ENCODE data around the gene LIME1. TPM values are rescaled to one million over a fixed set of nuclear protein-coding genes. Genes with fewer than 3 reads are reported as not detected.

Gene LIME1
- total RNA-seq, 2 donors from 2014 or later, result 6.3 to 18.2 TPM

DNA sequence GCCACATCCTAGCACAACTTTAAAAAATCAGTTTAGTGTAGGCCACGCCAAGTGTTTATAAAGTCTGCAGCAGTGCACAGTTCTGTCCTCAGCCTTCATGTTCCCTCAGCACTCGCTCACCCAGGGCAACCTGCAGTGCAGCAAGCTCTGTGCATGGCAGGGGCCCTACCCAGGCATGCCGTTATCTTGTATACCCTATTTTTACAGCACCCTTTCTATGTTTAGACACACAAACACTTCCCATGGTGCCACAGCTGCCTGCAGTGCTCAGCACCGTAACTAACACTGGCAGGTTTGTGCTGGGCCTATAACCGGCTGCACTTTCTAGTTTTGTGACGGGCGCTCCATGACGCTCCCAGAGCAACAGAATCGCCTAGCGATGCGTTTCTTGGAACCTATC is 50.8 kb downstream of the LIME1 start:
- Mint-ChIP-seq H3K9me3 (no peaks in the 10 kb centered on the region), H3K36me3 (no peaks in the 10 kb centered on the region), H3K27ac (no peak overlapping the region)
- ATAC-seq (no peak), DNase-seq (ENCODE audit: low spot score in 2 of 2) (no peak)

DNA sequence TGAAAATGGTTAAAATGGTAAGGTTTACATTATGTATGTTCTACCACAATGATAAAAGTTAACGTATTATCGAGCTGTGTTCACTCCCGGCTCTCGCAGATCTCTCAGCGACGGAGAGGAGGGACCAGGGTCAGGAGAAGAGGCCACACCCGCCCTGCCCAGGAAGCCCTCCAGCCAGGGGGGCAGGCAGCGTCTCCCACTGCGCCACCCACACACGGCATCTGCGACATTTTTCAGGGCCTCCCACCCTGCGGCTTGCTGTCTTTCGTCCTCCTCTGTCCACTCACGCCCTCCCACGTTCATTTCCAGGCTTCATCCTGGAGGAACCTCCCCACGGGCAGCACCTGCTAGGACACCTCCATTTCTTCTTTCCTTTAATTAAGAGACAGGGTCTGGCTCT is 51.3 kb downstream of the LIME1 start:
- H3K9me3 Mint-ChIP-seq, result no peaks in the 10 kb centered on the region
- DNase-seq (ENCODE audit: low spot score in 2 of 2) (no peak), ATAC-seq (no peak)
- H3K27ac Mint-ChIP-seq, result peak overlapping the region in 1 of 2 donors; percentile 85
- no peaks in the 10 kb centered on the region for H3K36me3 Mint-ChIP-seq

Other genes with a start within 250 kb of the LIME1 start
- gene EEF1A2, start 237.6 kb upstream of the LIME1 start, total RNA-seq, result 1 to 10 TPM in 1 of 2 donors, under 1 TPM in 1; 0.14 to 3.1 TPM
- 100 to 1,000 TPM in 1 of 2 donors, 10 to 100 TPM in 1; 60.7 to 117 TPM for gene PPDPF, start 215.9 kb upstream of the LIME1 start, total RNA-seq
- gene PTK6, start 199.3 kb upstream of the LIME1 start, total RNA-seq, result under 1 TPM; 0.54 to 0.57 TPM
- gene SRMS, start 188.9 kb upstream of the LIME1 start, total RNA-seq, result not detected
- under 1 TPM in 1 of 2 donors, not detected in 1; 0.10 TPM for gene FNDC11, start 182.5 kb upstream of the LIME1 start, total RNA-seq
- gene HELZ2, start 162.4 kb upstream of the LIME1 start, total RNA-seq, result 10 to 100 TPM in 1 of 2 donors, 1 to 10 TPM in 1; 3.1 to 28.8 TPM
- 10 to 100 TPM; 11.3 to 24.0 TPM for gene GMEB2, start 109.6 kb upstream of the LIME1 start, total RNA-seq
- gene STMN3, start 83.2 kb upstream of the LIME1 start, total RNA-seq, result 10 to 100 TPM; 13.8 to 19.5 TPM
- gene RTEL1, start 78.4 kb upstream of the LIME1 start, total RNA-seq, result 10 to 100 TPM; 45.7 to 51.4 TPM
- gene TNFRSF6B, start 40.0 kb upstream of the LIME1 start, total RNA-seq, result not detected
- gene ARFRP1, start 28.7 kb upstream of the LIME1 start, total RNA-seq, result 10 to 100 TPM; 36.1 to 53.4 TPM
- gene ZGPAT, start 28.6 kb upstream of the LIME1 start, total RNA-seq, result 10 to 100 TPM; 12.5 to 24.0 TPM
- 10 to 100 TPM; 24.7 to 37.2 TPM for gene SLC2A4RG, start 3.1 kb downstream of the LIME1 start, total RNA-seq
- 1 to 10 TPM in 1 of 2 donors, under 1 TPM in 1; 0.39 to 1.2 TPM for gene ZBTB46, start 94.6 kb downstream of the LIME1 start, total RNA-seq
- gene ABHD16B, start 124.8 kb downstream of the LIME1 start, total RNA-seq, result not detected
- 10 to 100 TPM; 31.3 to 62.1 TPM for gene TPD52L2, start 128.6 kb downstream of the LIME1 start, total RNA-seq
- 10 to 100 TPM; 30.7 to 41.9 TPM for gene DNAJC5, start 158.5 kb downstream of the LIME1 start, total RNA-seq
- 10 to 100 TPM; 21.3 to 32.7 TPM for gene UCKL1, start 219.8 kb downstream of the LIME1 start, total RNA-seq
- 10 to 100 TPM in 1 of 2 donors, 1 to 10 TPM in 1; 10.0 to 21.4 TPM for gene ZNF512B, start 233.3 kb downstream of the LIME1 start, total RNA-seq
- 10 to 100 TPM in 1 of 2 donors, 1 to 10 TPM in 1; 8.2 to 65.4 TPM for gene SAMD10, start 243.0 kb downstream of the LIME1 start, total RNA-seq
- 10 to 100 TPM; 82.1 to 82.7 TPM for gene PRPF6, start 244.5 kb downstream of the LIME1 start, total RNA-seq